ENCODE data around the gene CYTH1. TPM values are rescaled to one million over a fixed set of nuclear protein-coding genes. Genes with fewer than 3 reads are reported as not detected.

The CYTH1 gene
- total RNA-seq, 1 donor from 2014 or later = 103 TPM

GRCh38 chr17:78694805-78695531 lies 87.1 kb downstream of the CYTH1 start:
- no peak overlapping the region for H3K4me3 ChIP-seq
- intact Hi-C loops (cut with DNase I) = no loop called here
- ATAC-seq (no peak), DNase-seq (no peak)
- no peak for TF ChIP-seq CTCF (IDR thresholded peaks at IDR 0.05)
- H3K36me3 ChIP-seq = peaks cover 93% of the 10 kb centered on the region
- no peaks in the 10 kb centered on the region for H3K9me3 ChIP-seq
- H3K4me1 ChIP-seq = no peaks in the 10 kb centered on the region
- no peaks in the 10 kb centered on the region for H3K27me3 ChIP-seq
- no peak overlapping the region for H3K27ac ChIP-seq

GRCh38 chr17:78693346-78694083 lies 88.6 kb downstream of the CYTH1 start:
- TF ChIP-seq CTCF (IDR thresholded peaks at IDR 0.05) = no peak

GRCh38 chr17:78692460-78693010 lies 89.5 kb downstream of the CYTH1 start:
- no peak overlapping the region for H3K27ac ChIP-seq
- no peak for DNase-seq
- ATAC-seq = no peak
- intact Hi-C loops (cut with DNase I) = no loop called here
- H3K27me3 ChIP-seq = no peaks in the 10 kb centered on the region
- no peaks in the 10 kb centered on the region for H3K9me3 ChIP-seq
- H3K36me3 ChIP-seq = peaks cover 91% of the 10 kb centered on the region
- no peak overlapping the region for H3K4me3 ChIP-seq
- H3K4me1 ChIP-seq = no peaks in the 10 kb centered on the region
- no peak for TF ChIP-seq CTCF (IDR thresholded peaks at IDR 0.05)

More at GRCh38 chr17:78693346-78694083, 88.6 kb downstream of the CYTH1 start:
- Histone ChIP-seq H3K36me3 (peaks cover 91% of the 10 kb centered on the region), H3K27me3 (no peaks in the 10 kb centered on the region), H3K4me3 (no peak overlapping the region), H3K9me3 (no peaks in the 10 kb centered on the region), H3K27ac (peak overlapping the region; percentile 17), H3K4me1 (no peaks in the 10 kb centered on the region)
- DNase-seq = no peak
- intact Hi-C loops (cut with DNase I) = no loop called here
- peak; percentile 69 for ATAC-seq

GRCh38 chr17:78689029-78689428 lies 93.0 kb downstream of the CYTH1 start:
- H3K27ac ChIP-seq = no peak overlapping the region
- no peaks in the 10 kb centered on the region for H3K9me3 ChIP-seq
- ATAC-seq = no peak

GRCh38 chr17:78687944-78688343 lies 94.1 kb downstream of the CYTH1 start:
- no peaks in the 10 kb centered on the region for H3K27me3 ChIP-seq
- intact Hi-C loops (cut with DNase I) = no loop called here
- DNase-seq = no peak
- H3K4me3 ChIP-seq = no peak overlapping the region
- H3K9me3 ChIP-seq = no peaks in the 10 kb centered on the region
- TF ChIP-seq CTCF (IDR thresholded peaks at IDR 0.05) = no peak
- H3K4me1 ChIP-seq = no peaks in the 10 kb centered on the region
- ATAC-seq = no peak
- no peak overlapping the region for H3K27ac ChIP-seq
- peaks cover 89% of the 10 kb centered on the region for H3K36me3 ChIP-seq

More at GRCh38 chr17:78689029-78689428, 93.0 kb downstream of the CYTH1 start:
- Histone ChIP-seq H3K36me3 (peaks cover 89% of the 10 kb centered on the region), H3K4me1 (no peaks in the 10 kb centered on the region), H3K4me3 (no peak overlapping the region), H3K27me3 (no peaks in the 10 kb centered on the region)
- intact Hi-C loops (cut with DNase I) = no loop called here
- no peak for TF ChIP-seq CTCF (IDR thresholded peaks at IDR 0.05)
- no peak for DNase-seq
